Endometrial microvascular endothelial cells (primary cell): ENCODE measurements around the gene ESRRB. TPM values are rescaled to one million over a fixed set of nuclear protein-coding genes. Genes with fewer than 3 reads are reported as not detected.

Source experiments
- in situ Hi-C: cut with HindIII; loops from 2 replicates; pipeline ENCODE4 v1.10.0; 2017; ENCODE audit warnings: low sequenced_read_pairs, low pct_unique_long_range_greater_than_20kb; ENCODE audit errors: inconsistent ontology term
- total RNA-seq: library from RNA; depleted of rRNA; stranded (reverse); fragments of >200 nt; gene quantifications from one replicate; pipeline ENCODE4 v1.2.3, GENCODE V29; 2015; ENCODE audit errors: inconsistent ontology term

The ESRRB gene
- total RNA-seq, 1 donor from 2014 or later: not detected

GRCh38 chr14:76391981-76392690 lies 16.2 kb downstream of the ESRRB start:
- in situ Hi-C loops: no loop called here

- in situ Hi-C loops: no loop called here
Measured at GRCh38 chr14:76394569-76394968, 18.6 kb downstream of the ESRRB start.

DNA sequence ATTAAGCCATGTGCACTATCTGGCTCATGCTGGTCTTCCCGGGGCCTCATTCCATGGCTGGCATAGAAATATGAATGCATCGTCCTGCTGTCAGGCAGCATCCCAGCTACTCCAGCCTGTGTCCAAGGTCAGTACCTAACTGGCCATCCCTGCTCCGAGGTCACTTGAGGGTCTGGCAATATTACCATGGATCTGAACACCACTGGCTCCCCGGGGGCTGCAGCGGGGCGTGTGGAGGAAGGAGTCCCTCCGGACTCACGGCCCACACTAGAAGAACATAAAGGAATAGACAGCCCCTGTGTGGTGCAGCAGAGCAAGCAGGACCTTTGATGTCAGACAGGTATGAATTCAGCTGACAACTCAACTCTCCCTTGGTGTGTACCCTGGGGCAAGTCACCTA lies 19.2 kb downstream of the ESRRB start:
- in situ Hi-C loops: no loop called here

DNA sequence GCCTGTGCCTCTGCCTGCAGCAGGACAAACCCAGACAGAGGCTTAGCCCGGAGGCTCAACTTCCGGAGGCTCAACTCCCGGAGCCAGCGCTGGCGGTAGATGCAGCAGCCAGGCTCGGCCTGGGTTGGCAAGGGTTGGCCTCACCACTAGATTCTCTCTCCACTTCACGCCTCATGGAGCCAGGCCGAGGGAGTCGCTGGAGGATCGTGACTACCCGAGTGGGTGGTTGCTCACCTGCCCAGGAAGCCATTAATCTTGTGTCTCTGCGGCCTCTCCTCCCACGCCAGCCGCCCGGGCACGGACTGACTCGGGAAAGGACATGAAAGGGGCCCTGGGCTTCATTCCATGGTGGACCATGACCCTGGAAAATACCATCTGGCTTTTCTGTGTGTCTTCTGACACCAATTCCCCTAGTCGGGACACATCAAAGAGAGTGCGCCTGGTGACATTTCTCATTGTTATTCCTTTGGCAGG lies 20.8 kb downstream of the ESRRB start:
- in situ Hi-C loops: no loop called here

- in situ Hi-C loops: no loop called here
Measured at GRCh38 chr14:76405627-76406026, 29.7 kb downstream of the ESRRB start.

GRCh38 chr14:76407449-76408150 lies 31.7 kb downstream of the ESRRB start:
- in situ Hi-C loops: no loop called here

DNA sequence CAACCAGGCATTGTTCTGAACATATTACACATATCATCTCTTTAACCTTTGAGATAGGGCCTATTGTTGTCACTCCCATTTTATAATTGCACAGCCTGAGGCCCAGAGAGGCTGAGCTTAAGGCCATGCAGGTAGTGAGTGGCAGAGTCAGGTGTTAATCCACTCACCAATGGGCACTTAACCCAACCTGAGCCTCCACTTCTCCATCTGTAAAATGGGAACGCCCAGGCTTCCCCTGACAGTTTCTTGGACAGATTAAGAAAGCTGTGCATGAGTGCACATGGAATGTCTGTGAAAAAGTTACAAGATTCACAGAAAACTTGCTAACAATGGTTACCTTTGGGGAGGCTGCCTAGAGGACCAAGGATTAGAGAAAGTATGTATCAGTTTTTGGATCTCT lies 32.9 kb downstream of the ESRRB start:
- in situ Hi-C loops: no loop called here

DNA sequence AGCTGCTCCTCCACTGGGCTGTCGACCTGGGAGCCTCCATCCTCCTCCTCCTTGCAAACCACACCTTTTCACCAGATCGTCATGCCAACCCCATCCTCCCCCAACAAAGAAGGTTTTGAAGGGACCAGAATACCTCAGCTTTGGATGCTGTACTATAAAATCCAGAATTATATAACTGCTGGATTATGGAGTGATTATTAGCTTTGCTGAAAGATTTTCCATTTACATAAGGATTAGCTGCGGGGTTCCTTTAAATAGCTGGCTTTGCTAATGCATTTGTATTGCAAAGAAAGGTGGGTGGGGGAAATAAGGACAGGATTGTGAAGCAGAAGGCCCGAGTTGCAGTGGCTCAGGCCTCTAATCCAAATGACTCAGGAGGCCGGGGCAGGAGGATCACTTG lies 36.6 kb downstream of the ESRRB start:
- in situ Hi-C loops: no loop called here

- in situ Hi-C loops: no loop called here
Measured at GRCh38 chr14:76413106-76413961, 37.4 kb downstream of the ESRRB start.

DNA sequence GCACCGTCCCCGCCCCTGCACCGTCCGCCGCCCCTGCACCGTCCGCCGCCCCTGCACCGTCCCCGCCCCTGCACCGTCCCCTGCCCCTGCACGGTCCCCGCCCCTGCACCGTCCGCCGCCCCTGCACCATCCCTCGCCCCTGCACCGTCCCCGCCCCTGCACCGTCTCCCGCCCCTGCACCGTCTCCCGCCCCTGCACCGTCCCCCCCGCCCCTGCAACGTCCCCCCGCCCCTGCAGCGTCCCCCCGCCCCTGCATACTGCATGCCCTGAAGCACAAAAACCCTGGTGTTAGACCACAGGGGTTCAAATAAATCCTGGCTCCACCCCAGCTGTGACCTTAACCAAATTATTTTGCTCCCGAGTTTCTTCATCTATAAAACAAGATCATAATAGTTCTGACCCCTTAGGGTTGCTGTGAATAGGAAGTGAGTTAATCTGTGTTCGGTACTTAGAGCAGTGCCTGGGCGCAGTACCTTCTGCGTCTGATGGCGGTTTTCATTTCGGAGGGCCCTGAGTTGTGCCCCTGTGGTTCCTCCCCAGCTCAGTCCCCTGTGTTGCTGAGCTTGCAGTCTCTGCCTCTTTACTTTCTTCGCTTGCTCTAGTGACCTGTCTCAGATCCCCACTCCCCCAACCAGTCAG lies 38.1 kb downstream of the ESRRB start:
- in situ Hi-C loops: no loop called here

GRCh38 chr14:76419399-76419798 lies 43.5 kb downstream of the ESRRB start:
- in situ Hi-C loops: no loop called here

GRCh38 chr14:76420827-76421226 lies 44.9 kb downstream of the ESRRB start:
- in situ Hi-C loops: no loop called here

DNA sequence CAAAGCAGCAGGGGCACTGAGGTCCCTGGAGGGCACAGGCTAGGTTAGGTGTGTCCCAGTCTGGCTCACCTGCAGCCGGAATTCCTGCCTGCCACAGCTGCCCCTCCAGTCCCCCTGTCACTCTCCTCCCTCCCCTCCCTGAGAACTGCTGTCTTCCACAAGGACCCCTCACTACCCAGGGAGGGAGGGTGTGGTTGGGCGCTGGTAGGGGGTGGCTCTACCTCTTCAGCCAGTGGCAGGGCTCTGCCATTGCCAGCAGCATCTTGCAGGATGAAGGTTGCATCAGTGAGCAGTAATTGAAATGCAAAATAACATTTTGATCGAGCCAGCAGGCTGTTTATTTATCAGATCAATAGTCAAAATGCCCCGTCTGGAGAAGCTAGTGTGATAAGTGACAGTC lies 45.7 kb downstream of the ESRRB start:
- in situ Hi-C loops: no loop called here

DNA sequence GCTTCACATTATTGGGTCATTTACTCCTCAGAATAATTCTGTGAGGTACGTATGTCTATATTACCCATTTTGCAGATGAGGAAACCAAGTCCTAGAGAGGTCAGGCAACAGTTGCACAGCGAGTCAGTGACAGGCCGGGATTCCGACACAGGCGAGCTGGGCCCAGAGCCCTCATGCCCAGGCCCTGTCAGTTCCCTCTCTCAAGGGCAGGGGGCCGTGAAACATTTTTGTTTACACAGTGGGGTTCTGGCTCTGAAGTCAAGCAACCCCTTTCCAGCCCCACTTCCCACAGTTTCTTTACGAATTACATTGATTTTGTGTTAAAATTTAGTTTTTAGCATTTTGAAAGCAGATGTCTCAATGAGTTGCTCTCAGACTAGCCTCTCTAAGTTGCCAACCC lies 46.7 kb downstream of the ESRRB start:
- in situ Hi-C loops: no loop called here

DNA sequence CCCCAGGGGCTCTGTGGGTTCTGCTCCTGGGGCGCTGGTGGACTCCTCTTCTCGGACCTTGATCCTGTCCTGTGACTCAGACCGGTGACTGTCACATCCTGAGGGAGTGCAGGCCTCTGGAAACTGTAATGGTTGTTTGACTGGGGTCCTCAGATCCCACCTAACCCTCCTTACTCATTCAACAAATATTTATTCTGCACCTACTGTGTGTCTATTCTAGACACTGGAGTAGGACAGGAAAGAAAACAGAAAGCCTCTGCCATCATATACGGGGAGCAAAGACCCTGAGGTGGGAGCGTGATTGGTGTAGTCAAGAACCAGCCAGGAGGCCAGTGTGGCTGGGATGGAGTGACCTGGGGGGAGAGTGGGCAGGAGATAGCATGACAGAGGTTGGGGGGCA lies 47.6 kb downstream of the ESRRB start:
- in situ Hi-C loops: no loop called here

DNA sequence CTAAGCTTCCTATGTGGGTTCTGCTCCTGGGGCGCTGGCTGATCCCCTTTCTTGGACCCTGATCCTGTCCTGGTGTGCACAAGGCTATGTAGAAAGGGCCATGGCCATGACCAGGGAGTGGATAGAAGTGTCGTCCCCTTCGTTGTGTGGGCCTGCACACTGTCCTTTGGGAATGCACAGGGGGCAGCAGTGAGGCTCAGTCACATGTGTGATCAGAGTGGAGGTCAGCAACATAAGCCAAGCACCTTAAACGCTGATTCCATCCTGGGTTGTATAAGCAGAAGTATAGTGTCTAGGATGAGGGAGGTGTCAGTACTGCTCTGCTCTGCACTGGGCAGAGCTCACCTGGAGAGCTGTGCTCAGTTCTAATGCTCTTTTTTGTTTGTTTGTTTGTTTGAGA lies 48.4 kb downstream of the ESRRB start:
- in situ Hi-C loops: no loop called here

GRCh38 chr14:76426161-76426696 lies 50.3 kb downstream of the ESRRB start:
- in situ Hi-C loops: no loop called here

DNA sequence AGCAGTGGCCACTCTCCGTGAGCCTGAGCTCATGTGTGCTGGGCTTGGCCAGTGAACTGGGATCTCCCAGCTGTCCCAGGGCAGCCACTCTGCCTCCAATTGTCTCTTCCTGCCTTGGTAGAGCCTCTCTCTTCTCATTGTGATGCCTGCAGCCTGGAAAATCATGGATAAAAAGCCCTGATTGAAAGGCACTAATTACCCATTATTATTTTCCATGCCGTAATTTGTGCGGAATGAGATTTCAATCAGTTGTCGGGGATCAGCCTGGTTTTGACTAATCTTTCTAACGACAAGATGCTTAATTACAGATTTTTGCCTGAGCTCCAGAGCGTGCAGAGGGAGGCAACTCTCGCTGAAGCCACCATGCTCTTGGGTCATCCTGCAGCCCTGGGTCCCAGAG lies 52.7 kb downstream of the ESRRB start:
- in situ Hi-C loops: no loop called here

DNA sequence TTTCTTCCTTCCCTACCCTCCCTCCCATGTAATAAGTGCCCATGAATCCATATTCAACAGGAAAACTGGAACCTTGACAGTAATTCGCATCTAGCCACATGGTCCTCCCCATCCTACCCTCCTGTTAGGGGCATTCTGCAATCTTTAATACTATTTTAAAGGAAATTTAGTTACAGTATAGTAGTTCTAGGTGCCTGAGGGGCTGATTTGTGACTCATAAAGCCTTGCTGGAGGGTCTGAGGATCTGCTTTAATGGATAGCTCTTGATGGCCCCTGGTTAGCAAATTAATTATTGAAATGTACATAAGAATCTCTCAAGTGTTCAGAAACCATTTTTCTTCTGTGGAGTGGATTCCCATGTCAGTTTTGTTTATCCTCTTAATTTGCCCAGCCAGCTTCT lies 54.1 kb downstream of the ESRRB start:
- in situ Hi-C loops: no loop called here
